WERI-Rb-1 (cell line): ENCODE measurements around the gene CPLX1.

Experiments
- DNase-seq: peaks from one replicate; pipeline ENCODE4 v3.0.0-alpha.2; 2020
- H3K27ac ChIP-seq: fragments of 250-450 bp; sonication (Bioruptor Pico); 2 replicates; pipeline ENCODE4 v1.5.1; 2020; ENCODE audit warnings: mild to moderate bottlenecking, moderate library complexity
- H3K27me3 ChIP-seq: fragments of 250-450 bp; sonication (Bioruptor Pico); 2 replicates; pipeline ENCODE4 v1.5.1; 2021; ENCODE audit warnings: mild to moderate bottlenecking, low read depth, moderate library complexity; ENCODE audit not compliant: insufficient read depth, severe bottlenecking
- H3K36me3 ChIP-seq: fragments of 250-450 bp; sonication (Bioruptor Pico); 2 replicates; pipeline ENCODE4 v1.5.1; 2020; ENCODE audit warnings: mild to moderate bottlenecking, moderate library complexity
- H3K4me3 ChIP-seq: 2 replicates; pipeline ENCODE4 v1.5.1; 2011; ENCODE audit warnings: low read depth, mild to moderate bottlenecking, control low read depth, low read length
- H3K9me3 ChIP-seq: fragments of 250-450 bp; sonication (Bioruptor Pico); 2 replicates; pipeline ENCODE4 v1.5.1; 2021; ENCODE audit warnings: mild to moderate bottlenecking, moderate library complexity; ENCODE audit not compliant: severe bottlenecking
- CTCF ChIP-seq: IDR thresholded peaks from 2 replicates; pipeline ENCODE4 v1.5.1; 2011; ENCODE audit warnings: low read depth, mild to moderate bottlenecking, control low read depth, inconsistent platforms, low read length

Gene CPLX1

GRCh38 chr4:735583-735982, 90.3 kb downstream of the CPLX1 start:
- Histone ChIP-seq H3K27me3 (no peaks in the 10 kb centered on the region), H3K36me3 (peaks cover 80% of the 10 kb centered on the region), H3K27ac (no peak overlapping the region), H3K9me3 (no peaks in the 10 kb centered on the region), H3K4me3 (no peak overlapping the region)
- DNase-seq = no peak
- TF ChIP-seq CTCF = no peak
